ENCODE measurements around the gene TOX2. TPM values are rescaled to one million over a fixed set of nuclear protein-coding genes. Genes with fewer than 3 reads are reported as not detected.

TOX2 gene
- total RNA-seq, 3 donors from 2014 or later (not counting 1 experiment from before 2014, with no cell fraction given): 0.93 to 1.8 (median 1.2) TPM

GRCh38 chr20:44028868-44029847, 114.5 kb downstream of the TOX2 start:
- H3K27ac Mint-ChIP-seq: peak overlapping the region; percentile 41 to 91
- no peaks in the 10 kb centered on the region for H3K9me3 Mint-ChIP-seq
- Histone ChIP-seq H3K36me3 (ENCODE audit: control insufficient read depth, insufficient read depth, low read length) (no peaks in the 10 kb centered on the region), H3K4me3 (ENCODE audit: low read length) (no peak overlapping the region), H3K9me3 (ENCODE audit: control insufficient read depth, insufficient read depth, low read length) (no peaks in the 10 kb centered on the region), H3K27ac (ENCODE audit: low read length) (no peak overlapping the region), H3K4me1 (ENCODE audit: control insufficient read depth, insufficient read depth, low read length) (peaks cover 34% of the 10 kb centered on the region), H3K27me3 (ENCODE audit: control insufficient read depth, insufficient read depth, low read length) (peaks cover 19% of the 10 kb centered on the region)
- DNase-seq (peak in 1 of 2 donors; percentile 33), ATAC-seq (peak; percentile 82 to 89 (median 84))
- 32% methylated on average over 14 of the region's 14 CpGs for WGBS (ENCODE audit: insufficient coverage)
- no peaks in the 10 kb centered on the region for H3K36me3 Mint-ChIP-seq
- intact Hi-C loops (cut with micrococcal nuclease): loop anchor here (5.0 kb wide), 1 partner anchor 38 kb away; no protein-coding TSS in a partner anchor
- peak overlapping the region; percentile 93 for H3K4me3 Mint-ChIP-seq
- no peak for TF ChIP-seq CTCF (IDR thresholded peaks at IDR 0.05)
- H3K4me1 Mint-ChIP-seq: peaks cover 47 to 61% of the 10 kb centered on the region in 2 donors
- H3K27me3 Mint-ChIP-seq (ENCODE audit: low read depth in 2 of 2): peaks cover 67 to 79% of the 10 kb centered on the region in 2 donors

GRCh38 chr20:44029848-44030230, 115.2 kb downstream of the TOX2 start:
- no peak for ATAC-seq
- Mint-ChIP-seq H3K27me3 (ENCODE audit: low read depth in 2 of 2) (peaks cover 66 to 79% of the 10 kb centered on the region in 2 donors), H3K36me3 (no peaks in the 10 kb centered on the region), H3K9me3 (no peaks in the 10 kb centered on the region), H3K4me1 (peaks cover 47 to 64% of the 10 kb centered on the region in 2 donors), H3K4me3 (peak overlapping the region; percentile 93), H3K27ac (peak overlapping the region; percentile 31 to 91)
- Histone ChIP-seq H3K4me1 (ENCODE audit: control insufficient read depth, insufficient read depth, low read length) (peaks cover 34% of the 10 kb centered on the region), H3K36me3 (ENCODE audit: control insufficient read depth, insufficient read depth, low read length) (no peaks in the 10 kb centered on the region), H3K27ac (ENCODE audit: low read length) (no peak overlapping the region), H3K27me3 (ENCODE audit: control insufficient read depth, insufficient read depth, low read length) (peaks cover 16% of the 10 kb centered on the region), H3K9me3 (ENCODE audit: control insufficient read depth, insufficient read depth, low read length) (no peaks in the 10 kb centered on the region), H3K4me3 (ENCODE audit: low read length) (no peak overlapping the region)
- TF ChIP-seq CTCF (IDR thresholded peaks at IDR 0.05): no peak
- intact Hi-C loops (cut with micrococcal nuclease): loop anchor here (5.0 kb wide), 1 partner anchor 37 kb away; no protein-coding TSS in a partner anchor
- 94% methylated on average over 4 of the region's 4 CpGs for WGBS (ENCODE audit: insufficient coverage)
- DNase-seq: no peak

DNA sequence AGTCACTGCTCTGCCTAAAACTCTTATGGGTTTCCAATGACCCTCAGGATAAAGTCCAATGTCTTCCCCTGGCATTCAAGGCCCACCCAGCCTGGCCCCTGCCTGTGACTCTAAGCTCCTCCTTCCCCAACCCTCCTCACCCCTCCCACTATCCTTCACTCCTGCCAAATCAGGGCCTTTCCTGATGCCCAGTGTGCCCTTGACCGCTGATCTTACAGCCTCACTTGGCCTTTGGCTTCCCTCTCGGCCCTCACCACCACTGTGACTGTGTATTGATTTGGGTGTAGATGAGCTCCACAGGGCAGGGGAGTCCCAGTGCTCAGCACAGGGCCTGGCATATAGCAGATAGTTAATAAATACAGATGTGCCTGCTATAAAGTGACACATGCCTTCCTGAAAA, 115.7 kb downstream of the TOX2 start:
- H3K4me3 ChIP-seq (ENCODE audit: low read length): no peak overlapping the region
- Mint-ChIP-seq H3K4me3 (peak overlapping the region; percentile 93), H3K4me1 (peaks cover 52 to 70% of the 10 kb centered on the region in 2 donors), H3K27me3 (ENCODE audit: low read depth in 2 of 2) (peaks cover 68 to 82% of the 10 kb centered on the region in 2 donors), H3K27ac (peak overlapping the region in 1 of 2 donors; percentile 91), H3K36me3 (no peaks in the 10 kb centered on the region), H3K9me3 (no peaks in the 10 kb centered on the region)
- no peak for TF ChIP-seq CTCF (IDR thresholded peaks at IDR 0.05)
- intact Hi-C loops (cut with micrococcal nuclease): no loop called here
- H3K36me3 ChIP-seq (ENCODE audit: control insufficient read depth, insufficient read depth, low read length): no peaks in the 10 kb centered on the region
- H3K27ac ChIP-seq (ENCODE audit: low read length): no peak overlapping the region
- peaks cover 14% of the 10 kb centered on the region for H3K27me3 ChIP-seq (ENCODE audit: control insufficient read depth, insufficient read depth, low read length)
- no peaks in the 10 kb centered on the region for H3K9me3 ChIP-seq (ENCODE audit: control insufficient read depth, insufficient read depth, low read length)
- DNase-seq (no peak), ATAC-seq (no peak)
- peaks cover 34% of the 10 kb centered on the region for H3K4me1 ChIP-seq (ENCODE audit: control insufficient read depth, insufficient read depth, low read length)
- 94% methylated on average over 2 of the region's 2 CpGs for WGBS (ENCODE audit: insufficient coverage)
